ENCODE measurements around the gene METTL4. TPM values are rescaled to one million over a fixed set of nuclear protein-coding genes. Genes with fewer than 3 reads are reported as not detected.

METTL4 gene
- total RNA-seq, 1 experiment from 2014 or later, result 15.5 TPM

GRCh38 chr18:2557536-2557935 lies 13.8 kb downstream of the METTL4 start:
- ChIA-PET CTCF (no interaction called here), POLR2A (no interaction called here), RAD21 (ENCODE audit: low non-redundant PET in 1 of 2, low total read pairs in 2 of 2, uncharacterized antibody in 2 of 2, unreplicated experiment in 2 of 2) (no interaction called here)
- Histone ChIP-seq H3K4me1 (ENCODE audit: control insufficient read depth in 1 of 2, insufficient read depth in 2 of 2, low read length in 2 of 2) (no peaks in the 10 kb centered on the region), H3K4me2 (ENCODE audit: low read length) (no peak overlapping the region), H2AFZ (ENCODE audit: low read depth, low read length, poor library complexity, severe bottlenecking) (no peak overlapping the region), H3K9me2 (ENCODE audit: insufficient read depth) (no peaks in the 10 kb centered on the region), H3K36me3 (ENCODE audit: control insufficient read depth in 1 of 2, insufficient read depth in 2 of 2, low read length in 2 of 2) (no peaks in the 10 kb centered on the region), H3K9me3 (ENCODE audit: control insufficient read depth in 1 of 2, insufficient read depth in 1 of 2, low read depth in 1 of 2, low read length in 2 of 2) (no peaks in the 10 kb centered on the region), H3K27me3 (ENCODE audit: insufficient read depth, low read length) (no peaks in the 10 kb centered on the region), H3K4me3 (replicated peaks in 1 of 2; ENCODE audit: low read depth in 1 of 2, low read length in 2 of 2) (no peak overlapping the region), H3K79me2 (ENCODE audit: insufficient read depth, low read length) (no peaks in the 10 kb centered on the region), H3K27ac (ENCODE audit: low read depth, low read length) (no peak overlapping the region), H3K9ac (ENCODE audit: low read length) (no peak overlapping the region), H4K20me1 (ENCODE audit: insufficient read depth) (no peaks in the 10 kb centered on the region)
- TF ChIP-seq ELF1 (IDR thresholded peaks at IDR 0.05; ENCODE audit: borderline replicate concordance, low read depth), result no peak
- TF ChIP-seq SP1 (IDR thresholded peaks at IDR 0.05; ENCODE audit: low read depth), result no peak
- TF ChIP-seq SRF (IDR thresholded peaks at IDR 0.05; ENCODE audit: low read depth), result no peak
- TF ChIP-seq CBX3 (IDR thresholded peaks at IDR 0.05; ENCODE audit: low read depth), result no peak
- TF ChIP-seq FOSL1 (IDR thresholded peaks at IDR 0.05; ENCODE audit: low read depth), result no peak
- TF ChIP-seq REST (IDR thresholded peaks at IDR 0.05; ENCODE audit: low read depth), result no peak
- TF ChIP-seq, protein P1, sequence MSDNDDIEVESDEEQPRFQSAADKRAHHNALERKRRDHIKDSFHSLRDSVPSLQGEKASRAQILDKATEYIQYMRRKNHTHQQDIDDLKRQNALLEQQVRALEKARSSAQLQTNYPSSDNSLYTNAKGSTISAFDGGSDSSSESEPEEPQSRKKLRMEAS (IDR thresholded peaks at IDR 0.05), result no peak
- TF ChIP-seq POLR2AphosphoS5 (IDR thresholded peaks at IDR 0.05; ENCODE audit: low read depth, low read length), result no peak
- BruUV-seq (replicated peaks), result no TSS peak
- intact Hi-C loops (cut with micrococcal nuclease), result no loop called here
- no peak for DNase-seq (ENCODE audit: low read depth, low spot score)
- ATAC-seq, result no peak
